Measurements from ENCODE around the gene AGPAT1. TPM values are rescaled to one million over a fixed set of nuclear protein-coding genes. Genes with fewer than 3 reads are reported as not detected.

AGPAT1 gene
- total and polyA plus RNA-seq, 2 of the 13 experiments (the other 11 are each of a cell fraction or from before 2014, with no cell fraction given): 51.3 to 139 TPM

DNA sequence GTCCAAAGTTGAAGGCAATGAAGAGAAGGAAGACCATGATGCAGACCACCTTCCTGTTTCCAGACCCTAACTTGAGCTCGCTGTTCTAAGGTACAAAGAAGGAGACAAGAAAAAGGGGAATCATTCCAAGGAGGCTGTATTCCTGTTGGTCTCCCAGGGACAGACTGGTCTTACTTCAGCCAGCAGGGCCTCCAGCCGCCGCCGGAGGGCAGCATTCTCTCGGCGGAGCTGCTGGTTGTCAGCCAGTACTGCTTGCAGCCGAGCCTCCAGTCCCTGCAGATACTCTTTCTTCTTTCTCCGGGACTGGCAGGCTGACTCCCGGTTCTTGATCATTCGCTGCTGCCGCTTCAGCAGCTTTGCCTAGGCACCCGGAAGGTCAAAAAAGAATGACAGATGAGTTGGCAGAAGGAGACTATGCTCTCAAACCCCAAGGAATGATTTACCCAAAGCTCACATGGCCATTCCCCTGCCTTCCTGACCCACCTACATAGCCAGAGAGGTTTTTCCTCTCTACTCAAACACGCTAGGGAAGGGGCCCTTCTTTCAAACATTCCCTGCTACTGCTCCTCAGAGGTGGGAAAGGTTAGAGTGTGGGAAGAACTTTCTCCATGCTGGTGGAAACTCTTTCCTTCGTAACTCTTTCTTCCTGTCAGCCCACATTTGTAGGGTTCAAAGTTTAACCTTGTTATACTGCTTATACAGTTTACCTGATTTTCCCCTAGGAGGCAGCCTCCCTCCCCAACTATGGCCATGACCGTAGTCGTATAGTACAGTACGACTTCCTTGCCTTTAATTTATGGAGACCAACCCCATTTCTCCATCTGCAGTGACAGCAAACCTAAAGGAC, 56.9 kb downstream of the AGPAT1 start (continued):
- TF ChIP-seq TEAD3 (CRISPR knock-in tag; optimal IDR thresholded peaks at IDR 0.05; ENCODE audit: borderline replicate concordance): peak; percentile 55
- TF ChIP-seq ZNF256 (CRISPR knock-in tag; conservative IDR thresholded peaks at IDR 0.05): peak; percentile 89; the same call in 1 of the 2 replicates
- 0 out of 2 replicates have a peak, but pooled peaks have one; percentile 28 for TF ChIP-seq TMF1 (CRISPR knock-in tag; IDR thresholded peaks at IDR 0.05; ENCODE audit: low read depth)
- peak; percentile 74 for TF ChIP-seq ZFP90 (CRISPR knock-in tag; IDR thresholded peaks at IDR 0.05; ENCODE audit: borderline replicate concordance)
- TF ChIP-seq GPBP1L1 (CRISPR knock-in tag; IDR thresholded peaks at IDR 0.05): no peak
- TF ChIP-seq U2AF2 (IDR thresholded peaks at IDR 0.05; ENCODE audit: low read depth, low read length): no peak
- peak; percentile 40; the same call in 1 of the 2 replicates for TF ChIP-seq ELF1 (CRISPR knock-in tag; IDR thresholded peaks at IDR 0.05)
- TF ChIP-seq ZBTB7A (CRISPR knock-in tag; IDR thresholded peaks at IDR 0.05): no peak
- TF ChIP-seq ZNF83 (CRISPR knock-in tag; IDR thresholded peaks at IDR 0.05; ENCODE audit: borderline replicate concordance): no peak
- TF ChIP-seq ZMYM4 (CRISPR knock-in tag; IDR thresholded peaks at IDR 0.05): peak; percentile 25; the same call in 1 of the 2 replicates
- no peak for TF ChIP-seq HOXA9 (CRISPR knock-in tag; IDR thresholded peaks at IDR 0.05; ENCODE audit: borderline replicate concordance)
- peak; percentile 72 for TF ChIP-seq IKZF5 (CRISPR knock-in tag; IDR thresholded peaks at IDR 0.05)
- 0 out of 2 replicates have a peak, but pooled peaks have one; percentile 32 for TF ChIP-seq ZFP1 (CRISPR knock-in tag; IDR thresholded peaks at IDR 0.05)
- TF ChIP-seq RAD51 (IDR thresholded peaks at IDR 0.05; ENCODE audit: borderline replicate concordance): no peak
- TF ChIP-seq NCOA2 (CRISPR knock-in tag; IDR thresholded peaks at IDR 0.05): peak; percentile 30; the same call in 1 of the 2 replicates
- peak; percentile 38; the same call in 1 of the 2 replicates for TF ChIP-seq HDAC2 (CRISPR knock-in tag; IDR thresholded peaks at IDR 0.05)
- TF ChIP-seq, protein P1, sequence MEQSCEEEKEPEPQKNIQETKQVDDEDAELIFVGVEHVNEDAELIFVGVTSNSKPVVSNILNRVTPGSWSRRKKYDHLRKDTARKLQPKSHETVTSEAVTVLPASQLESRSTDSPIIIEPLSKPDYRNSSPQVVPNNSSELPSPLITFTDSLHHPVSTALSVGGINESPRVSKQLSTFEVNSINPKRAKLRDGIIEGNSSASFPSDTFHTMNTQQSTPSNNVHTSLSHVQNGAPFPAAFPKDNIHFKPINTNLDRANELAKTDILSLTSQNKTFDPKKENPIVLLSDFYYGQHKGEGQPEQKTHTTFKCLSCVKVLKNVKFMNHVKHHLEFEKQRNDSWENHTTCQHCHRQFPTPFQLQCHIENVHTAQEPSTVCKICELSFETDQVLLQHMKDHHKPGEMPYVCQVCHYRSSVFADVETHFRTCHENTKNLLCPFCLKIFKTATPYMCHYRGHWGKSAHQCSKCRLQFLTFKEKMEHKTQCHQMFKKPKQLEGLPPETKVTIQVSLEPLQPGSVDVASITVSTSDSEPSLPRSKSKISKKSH (CRISPR knock-in tag; IDR thresholded peaks at IDR 0.05; ENCODE audit: borderline replicate concordance): 0 out of 2 replicates have a peak, but pooled peaks have one; percentile 22
- TF ChIP-seq TP53 (CRISPR knock-in tag; conservative IDR thresholded peaks at IDR 0.05): peak; percentile 81; the same call in 1 of the 2 replicates
- TF ChIP-seq ZNF451 (CRISPR knock-in tag; IDR thresholded peaks at IDR 0.05): no peak
- TF ChIP-seq, protein P2, sequence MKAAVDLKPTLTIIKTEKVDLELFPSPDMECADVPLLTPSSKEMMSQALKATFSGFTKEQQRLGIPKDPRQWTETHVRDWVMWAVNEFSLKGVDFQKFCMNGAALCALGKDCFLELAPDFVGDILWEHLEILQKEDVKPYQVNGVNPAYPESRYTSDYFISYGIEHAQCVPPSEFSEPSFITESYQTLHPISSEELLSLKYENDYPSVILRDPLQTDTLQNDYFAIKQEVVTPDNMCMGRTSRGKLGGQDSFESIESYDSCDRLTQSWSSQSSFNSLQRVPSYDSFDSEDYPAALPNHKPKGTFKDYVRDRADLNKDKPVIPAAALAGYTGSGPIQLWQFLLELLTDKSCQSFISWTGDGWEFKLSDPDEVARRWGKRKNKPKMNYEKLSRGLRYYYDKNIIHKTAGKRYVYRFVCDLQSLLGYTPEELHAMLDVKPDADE (CRISPR knock-in tag; IDR thresholded peaks at IDR 0.05): no peak
- TF ChIP-seq ARID2 (CRISPR knock-in tag; IDR thresholded peaks at IDR 0.05; ENCODE audit: borderline replicate concordance): no peak
- TF ChIP-seq SRSF1 (optimal IDR thresholded peaks at IDR 0.05; ENCODE audit: low read depth, low read length): no peak
- no peak for TF ChIP-seq RORA (CRISPR knock-in tag; IDR thresholded peaks at IDR 0.05)
- TF ChIP-seq TGIF2 (CRISPR knock-in tag; IDR thresholded peaks at IDR 0.05): peak; percentile 75
- TF ChIP-seq RBM22 (optimal IDR thresholded peaks at IDR 0.05; ENCODE audit: low read length): no peak
- 0 out of 2 replicates have a peak, but pooled peaks have one; percentile 28 for TF ChIP-seq ZNF292 (CRISPR knock-in tag; IDR thresholded peaks at IDR 0.05; ENCODE audit: borderline replicate concordance, low read depth)
